Endothelial cell of umbilical vein (primary cell): ENCODE results near the gene GABRQ. TPM values are rescaled to one million over a fixed set of nuclear protein-coding genes. Genes with fewer than 3 reads are reported as not detected.

Experiments used
- BruUV-seq: library from RNA; stranded (reverse); fragments of 400-500 nt; replicated peaks from 2 replicates; lab custom pipeline; 2021; lab: Mats Ljungman, UMichigan
- CTCF ChIA-PET: fragments of 300-600, 350-600 bp; sonication (Branson Sonifier 250); formaldehyde crosslinking; loops from one replicate; lab custom pipeline; 2021; ENCODE audit warnings: antibody characterized with exemption, inconsistent platforms; lab: Charles Lee
- POLR2A ChIA-PET: fragments of 300-600, 350-600 bp; sonication (Branson Sonifier 250); formaldehyde crosslinking; loops from one replicate; lab custom pipeline; 2021; ENCODE audit warnings: antibody characterized with exemption, inconsistent platforms; lab: Charles Lee
- DNase-seq: peaks from one replicate; pipeline ENCODE4 v3.0.0-alpha.2; 2011; ENCODE audit warnings: low read depth, low spot score
- FAIRE-seq: peaks from 2 replicates; lab custom pipeline; 2011; peaks lifted over from hg19 to GRCh38; lab: Jason Lieb, UNC
- H2AFZ ChIP-seq: 2 replicates; pipeline ENCODE4 v1.6.0; 2012; ENCODE audit warnings: low read depth, low read length, control low read depth, inconsistent platforms
- H3K27ac ChIP-seq: 2 replicates; pipeline ENCODE4 v1.5.1; 2011; ENCODE audit warnings: low read depth, mild to moderate bottlenecking, control low read depth, low read length, moderate library complexity; ENCODE audit not compliant: insufficient read depth
- H3K27me3 ChIP-seq, 2 experiments: 2 replicates each; pipeline versions ENCODE4 v1.6.0 to v1.6.1; 2011; ENCODE audit warnings: low read length in 2 of 2, mixed read lengths in 1 of 2; ENCODE audit not compliant: control insufficient read depth in 2 of 2, insufficient read depth in 2 of 2
- H3K36me3 ChIP-seq, 2 experiments: 2 replicates in 1 of 2; 3 replicates in 1 of 2; pipeline ENCODE4 v1.5.1; 2011; ENCODE audit warnings: low read length in 2 of 2, mild to moderate bottlenecking in 1 of 2, moderate library complexity in 1 of 2; ENCODE audit not compliant: control insufficient read depth in 2 of 2, insufficient read depth in 2 of 2; ENCODE audit errors: extremely low read depth in 1 of 2
- H3K4me1 ChIP-seq: 3 replicates; pipeline ENCODE4 v1.5.1; 2011; ENCODE audit warnings: mild to moderate bottlenecking, low read length; ENCODE audit not compliant: control insufficient read depth, insufficient read depth; ENCODE audit errors: extremely low read depth
- H3K4me2 ChIP-seq: 2 replicates; pipeline ENCODE4 v1.6.1; 2011; ENCODE audit warnings: low read length, control low read depth, mixed read lengths; ENCODE audit not compliant: insufficient read depth
- H3K4me3 ChIP-seq, 3 experiments: fragments of 200-600 bp in 1 of 3; sonication (generic), shearing (Covaris generic) in 1 of 3; replicated peaks in 1 of 3; 2 replicates each; pipeline ENCODE4 v1.5.1; 2011 to 2016; ENCODE audit warnings: control low read depth in 3 of 3, low read length in 3 of 3, mild to moderate bottlenecking in 2 of 3, inconsistent platforms in 1 of 3, low read depth in 1 of 3, moderate library complexity in 1 of 3; ENCODE audit not compliant: insufficient read depth in 1 of 3
- H3K79me2 ChIP-seq: 2 replicates; pipeline ENCODE4 v1.6.0; 2012; ENCODE audit warnings: low read length, inconsistent platforms; ENCODE audit not compliant: control insufficient read depth, insufficient read depth
- H3K9ac ChIP-seq: replicated peaks from 2 replicates; pipeline ENCODE3; 2011; ENCODE audit warnings: low read length, control low read depth; ENCODE audit not compliant: insufficient read depth; ENCODE audit errors: extremely low read depth
- H3K9me1 ChIP-seq: replicated peaks from 3 replicates; pipeline ENCODE4 v1.6.0; 2011; ENCODE audit warnings: mild to moderate bottlenecking, low read length; ENCODE audit not compliant: control insufficient read depth, insufficient read depth; ENCODE audit errors: extremely low read depth
- H3K9me3 ChIP-seq: replicated peaks from 2 replicates; pipeline ENCODE4 v1.5.1; 2012; ENCODE audit warnings: low read length, inconsistent platforms; ENCODE audit not compliant: control insufficient read depth, insufficient read depth
- H4K20me1 ChIP-seq: replicated peaks from 2 replicates; pipeline ENCODE3; 2011; ENCODE audit warnings: mild to moderate bottlenecking, low read length; ENCODE audit not compliant: control insufficient read depth, insufficient read depth; ENCODE audit errors: extremely low read depth
- EZH2 ChIP-seq: IDR thresholded peaks from 2 replicates; pipeline ENCODE4 v1.6.1; 2012; ENCODE audit warnings: borderline replicate concordance, low read depth, mild to moderate bottlenecking, moderate library complexity, low read length, inconsistent platforms; ENCODE audit not compliant: severe bottlenecking
- FOS ChIP-seq: IDR thresholded peaks from 2 replicates; pipeline ENCODE4 v1.6.1; 2011; ENCODE audit warnings: mild to moderate bottlenecking, low read length, moderate library complexity, borderline replicate concordance; ENCODE audit not compliant: insufficient read depth
- GATA2 ChIP-seq: IDR thresholded peaks from 2 replicates; pipeline ENCODE4 v1.7.0; 2011; ENCODE audit warnings: low read depth, mild to moderate bottlenecking, moderate library complexity, mixed read lengths, low read length; ENCODE audit not compliant: insufficient read length, insufficient read depth
- JUN ChIP-seq: IDR thresholded peaks from 2 replicates; pipeline ENCODE4 v1.6.1; 2011; ENCODE audit warnings: borderline replicate concordance, low read depth; ENCODE audit not compliant: insufficient read length, insufficient read depth
- MYC ChIP-seq: IDR thresholded peaks from one replicate; pipeline ENCODE4 v1.6.1; 2011; ENCODE audit warnings: mild to moderate bottlenecking, low read depth, low read length
- POLR2A ChIP-seq: IDR thresholded peaks from 2 replicates; pipeline ENCODE4 v1.6.1; 2012; ENCODE audit warnings: low read depth, mild to moderate bottlenecking, control low read depth, low read length
- POLR2AphosphoS5 ChIP-seq: IDR thresholded peaks from 2 replicates; pipeline ENCODE4 v1.6.1; 2012; ENCODE audit warnings: low read depth, mild to moderate bottlenecking, control low read depth, low read length, moderate library complexity; ENCODE audit not compliant: insufficient read depth
- dilution Hi-C: fragments of 300-500 bp; cut with MboI; formaldehyde crosslinking; loops from one replicate; pipeline ENCODE4 v1.15.0; 2019; ENCODE audit warnings: low sequenced_read_pairs; ENCODE audit not compliant: extremely low pct_ligation_motif_present
- intact Hi-C: fragments of 100-400 bp; cut with micrococcal nuclease; formaldehyde crosslinking; loops from one replicate; pipeline ENCODE4 v1.10.0; 2022
- polyA plus RNA-seq, 4 experiments: library from polyadenylated mRNA; depleted of rRNA in 3 of 4; stranded (reverse) in 3 of 4; unstranded in 1 of 4; fragments of >200 nt; gene quantifications; 2 replicates each; pipeline versions ENCODE4 v1.2.1 to v1.2.3, GENCODE V29; 2011 to 2012; ENCODE audit warnings: missing spikeins in 1 of 4
- total RNA-seq: library from RNA; stranded (reverse); gene quantifications from 2 replicates; pipeline ENCODE4 v1.2.3, GENCODE V29; 2021
- TF ChIP-seq, protein P1 (sequence below): IDR thresholded peaks from 2 replicates; pipeline ENCODE4 v1.6.1; 2011; ENCODE audit not compliant: insufficient read depth, insufficient read length
- TF ChIP-seq, protein P2 (sequence below), 2 donors: IDR thresholded peaks; 1 replicate in 1 of 2; 2 replicates in 1 of 2; pipeline ENCODE4 v1.5.1; 2011; ENCODE audit warnings: low read length in 2 of 2, mild to moderate bottlenecking in 2 of 2, moderate library complexity in 2 of 2, control low read depth in 1 of 2, inconsistent platforms in 1 of 2, low read depth in 1 of 2; ENCODE audit not compliant: insufficient read depth in 1 of 2; ENCODE audit errors: extremely low read depth in 1 of 2

Gene GABRQ
- total and polyA plus RNA-seq, 2 donors (not counting 3 experiments of a cell fraction or from before 2014, with no cell fraction given): 0.01 TPM; not detected in 1

DNA sequence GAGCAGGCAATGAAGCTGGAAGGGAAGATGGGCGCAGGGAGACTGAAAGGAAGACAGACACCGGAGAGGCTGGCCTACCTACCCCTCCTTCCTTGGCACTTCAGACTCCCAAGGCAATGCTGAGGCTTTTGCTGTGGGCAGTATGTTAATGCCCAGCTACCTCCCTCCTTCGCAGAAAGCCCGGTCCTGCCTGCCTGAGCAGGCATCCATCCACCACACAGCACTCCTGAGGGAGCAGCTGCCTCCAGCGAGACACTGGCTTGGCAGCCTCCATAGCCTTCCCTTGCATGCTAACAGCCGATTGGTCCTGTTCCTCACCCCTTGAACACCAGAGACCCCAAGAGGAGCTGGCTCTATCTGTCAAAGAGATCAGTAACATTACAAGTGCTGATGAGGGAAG is 14.4 kb downstream of the GABRQ start:
- no peak overlapping the region for H3K9ac ChIP-seq
- ChIA-PET POLR2A (no interaction called here), CTCF (no interaction called here)
- no peaks in the 10 kb centered on the region for H3K36me3 ChIP-seq
- H3K4me2 ChIP-seq: no peak overlapping the region
- no peaks in the 10 kb centered on the region for H3K27me3 ChIP-seq
- DNase-seq (no peak), FAIRE-seq (no peak)
- intact Hi-C loops: no loop called here
- dilution Hi-C loops: no loop called here
- H3K4me1 ChIP-seq: no peaks in the 10 kb centered on the region
- no TSS peak for BruUV-seq
- no peaks in the 10 kb centered on the region for H3K9me3 ChIP-seq
- H4K20me1 ChIP-seq: no peaks in the 10 kb centered on the region
- no peak overlapping the region for H3K4me3 ChIP-seq
- H3K27ac ChIP-seq: no peak overlapping the region
- TF ChIP-seq, protein P1, sequence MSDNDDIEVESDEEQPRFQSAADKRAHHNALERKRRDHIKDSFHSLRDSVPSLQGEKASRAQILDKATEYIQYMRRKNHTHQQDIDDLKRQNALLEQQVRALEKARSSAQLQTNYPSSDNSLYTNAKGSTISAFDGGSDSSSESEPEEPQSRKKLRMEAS: no peak
- no peak for TF ChIP-seq MYC
- TF ChIP-seq FOS: no peak
- no peak for TF ChIP-seq EZH2
- TF ChIP-seq POLR2AphosphoS5: no peak
- no peak for TF ChIP-seq GATA2
- no peak for TF ChIP-seq POLR2A
- no peak for TF ChIP-seq JUN
- TF ChIP-seq, protein P2, sequence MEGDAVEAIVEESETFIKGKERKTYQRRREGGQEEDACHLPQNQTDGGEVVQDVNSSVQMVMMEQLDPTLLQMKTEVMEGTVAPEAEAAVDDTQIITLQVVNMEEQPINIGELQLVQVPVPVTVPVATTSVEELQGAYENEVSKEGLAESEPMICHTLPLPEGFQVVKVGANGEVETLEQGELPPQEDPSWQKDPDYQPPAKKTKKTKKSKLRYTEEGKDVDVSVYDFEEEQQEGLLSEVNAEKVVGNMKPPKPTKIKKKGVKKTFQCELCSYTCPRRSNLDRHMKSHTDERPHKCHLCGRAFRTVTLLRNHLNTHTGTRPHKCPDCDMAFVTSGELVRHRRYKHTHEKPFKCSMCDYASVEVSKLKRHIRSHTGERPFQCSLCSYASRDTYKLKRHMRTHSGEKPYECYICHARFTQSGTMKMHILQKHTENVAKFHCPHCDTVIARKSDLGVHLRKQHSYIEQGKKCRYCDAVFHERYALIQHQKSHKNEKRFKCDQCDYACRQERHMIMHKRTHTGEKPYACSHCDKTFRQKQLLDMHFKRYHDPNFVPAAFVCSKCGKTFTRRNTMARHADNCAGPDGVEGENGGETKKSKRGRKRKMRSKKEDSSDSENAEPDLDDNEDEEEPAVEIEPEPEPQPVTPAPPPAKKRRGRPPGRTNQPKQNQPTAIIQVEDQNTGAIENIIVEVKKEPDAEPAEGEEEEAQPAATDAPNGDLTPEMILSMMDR (IDR thresholded peaks at IDR 0.05; ENCODE audit: extremely low read depth in 1 of 2, insufficient read depth in 1 of 2, low read depth in 1 of 2, low read length in 2 of 2): no peak
- H3K79me2 ChIP-seq: no peaks in the 10 kb centered on the region
- H2AFZ ChIP-seq: no peak overlapping the region
- H3K9me1 ChIP-seq: no peaks in the 10 kb centered on the region
